IPS DF 6.9 (cell line): Measurements from ENCODE around the gene COPG2.
"Not testable (repeated sequence)": the region's sequence is repeated elsewhere in the genome, so short reads cannot be mapped to it uniquely, and the experiment has no call there.

Source experiments
- DNase-seq: peaks from one replicate; pipeline ENCODE4 v3.0.0-alpha.2; 2013; ENCODE audit warnings: low read depth, low spot score
- H3K27ac ChIP-seq: one replicate; pipeline ENCODE4 v1.5.1; 2013; ENCODE audit warnings: low read length, control low read depth
- H3K27me3 ChIP-seq: 2 replicates; pipeline ENCODE4 v1.6.1; 2013; ENCODE audit warnings: mild to moderate bottlenecking, low read length; ENCODE audit not compliant: control insufficient read depth, insufficient read depth
- H3K36me3 ChIP-seq: 2 replicates; pipeline ENCODE4 v1.6.1; 2013; ENCODE audit warnings: low read length; ENCODE audit not compliant: control insufficient read depth, insufficient read depth
- H3K4me1 ChIP-seq: 2 replicates; pipeline ENCODE4 v1.6.1; 2013; ENCODE audit warnings: low read length; ENCODE audit not compliant: control insufficient read depth, insufficient read depth
- H3K4me3 ChIP-seq: 2 replicates; pipeline ENCODE4 v1.5.1; 2013; ENCODE audit warnings: mild to moderate bottlenecking, low read length
- H3K9me3 ChIP-seq: 2 replicates; pipeline ENCODE4 v1.6.1; 2013; ENCODE audit warnings: low read length, inconsistent platforms; ENCODE audit not compliant: control insufficient read depth, insufficient read depth
- WGBS: extraction: QIAGEN DNeasy Blood & Tissue Kit; methylation state at CpG from one replicate; pipeline ENCODE4 v1.1.7; 2013; ENCODE audit warnings: mixed read lengths, missing lambda C conversion rate; ENCODE audit not compliant: insufficient read length, insufficient coverage; 5-methylcytosine and 5-hydroxymethylcytosine counted together

Gene COPG2

GRCh38 chr7:130615583-130615982 is 53.0 kb downstream of the COPG2 start:
- WGBS: no CpG with 5 or more reads among the region's 2 CpGs
- H3K9me3 ChIP-seq: no peaks in the 10 kb centered on the region
- H3K36me3 ChIP-seq: peaks cover 7% of the 10 kb centered on the region; the same call in 1 of the 2 replicates

GRCh38 chr7:130614449-130614848 is 54.1 kb downstream of the COPG2 start:
- no CpG with 5 or more reads among the region's 1 CpG for WGBS
- no peak for DNase-seq
- Histone ChIP-seq H3K4me3 (no peak overlapping the region), H3K36me3 (peaks cover 7% of the 10 kb centered on the region; the same call in 1 of the 2 replicates), H3K9me3 (no peaks in the 10 kb centered on the region), H3K27me3 (no peaks in the 10 kb centered on the region), H3K27ac (no peak overlapping the region), H3K4me1 (no peaks in the 10 kb centered on the region)

More at GRCh38 chr7:130615583-130615982, 53.0 kb downstream of the COPG2 start:
- Histone ChIP-seq H3K27ac (no peak overlapping the region), H3K27me3 (no peaks in the 10 kb centered on the region), H3K4me1 (no peaks in the 10 kb centered on the region), H3K4me3 (no peak overlapping the region)
- no peak for DNase-seq

- no peaks in the 10 kb centered on the region for H3K9me3 ChIP-seq
- H3K4me1 ChIP-seq: no peaks in the 10 kb centered on the region
- H3K4me3 ChIP-seq: no peak overlapping the region
- no peak for DNase-seq
- H3K27ac ChIP-seq: no peak overlapping the region
- WGBS: no CpG with 5 or more reads among the region's 4 CpGs
- no peaks in the 10 kb centered on the region for H3K27me3 ChIP-seq
- H3K36me3 ChIP-seq: peaks cover 7% of the 10 kb centered on the region; the same call in 1 of the 2 replicates
Measured at GRCh38 chr7:130611218-130611617, 57.3 kb downstream of the COPG2 start.

- WGBS: no CpG with 5 or more reads among the region's 2 CpGs
- not testable (repeated sequence) for H3K4me1 ChIP-seq, H3K9me3 ChIP-seq, H3K27ac ChIP-seq, H3K36me3 ChIP-seq, DNase-seq, H3K27me3 ChIP-seq, H3K4me3 ChIP-seq
Measured at GRCh38 chr7:130607066-130607465, 61.5 kb downstream of the COPG2 start.

GRCh38 chr7:130606161-130606560 is 62.4 kb downstream of the COPG2 start:
- H3K9me3 ChIP-seq: no peaks in the 10 kb centered on the region
- H3K4me3 ChIP-seq: no peak overlapping the region
- no peaks in the 10 kb centered on the region for H3K27me3 ChIP-seq
- H3K4me1 ChIP-seq: no peaks in the 10 kb centered on the region
- WGBS: no CpG with 5 or more reads among the region's 1 CpG
- no peak for DNase-seq
- H3K27ac ChIP-seq: no peak overlapping the region
- peaks cover 1% of the 10 kb centered on the region; the same call in 1 of the 2 replicates for H3K36me3 ChIP-seq

- no peaks in the 10 kb centered on the region for H3K27me3 ChIP-seq
- no peak for DNase-seq
- H3K27ac ChIP-seq: no peak overlapping the region
- no peaks in the 10 kb centered on the region for H3K9me3 ChIP-seq
- H3K36me3 ChIP-seq: no peaks in the 10 kb centered on the region
- H3K4me1 ChIP-seq: no peaks in the 10 kb centered on the region
- no CpG with 5 or more reads among the region's 3 CpGs for WGBS
- no peak overlapping the region for H3K4me3 ChIP-seq
Measured at GRCh38 chr7:130598056-130598455, 70.5 kb downstream of the COPG2 start.

- H3K27me3 ChIP-seq: no peaks in the 10 kb centered on the region
- H3K4me3 ChIP-seq: no peak overlapping the region
- DNase-seq: no peak
- no peak overlapping the region for H3K27ac ChIP-seq
- H3K9me3 ChIP-seq: no peaks in the 10 kb centered on the region
- no CpG with 5 or more reads among the region's 4 CpGs for WGBS
- H3K4me1 ChIP-seq: no peaks in the 10 kb centered on the region
- H3K36me3 ChIP-seq: no peaks in the 10 kb centered on the region
Measured at GRCh38 chr7:130595986-130596385, 72.6 kb downstream of the COPG2 start.

- no CpG with 5 or more reads among the region's 1 CpG for WGBS
- H3K27me3 ChIP-seq: no peaks in the 10 kb centered on the region
- no peak for DNase-seq
- H3K27ac ChIP-seq: no peak overlapping the region
- no peaks in the 10 kb centered on the region for H3K9me3 ChIP-seq
- H3K36me3 ChIP-seq: no peaks in the 10 kb centered on the region
- no peak overlapping the region for H3K4me3 ChIP-seq
- no peaks in the 10 kb centered on the region for H3K4me1 ChIP-seq
Measured at GRCh38 chr7:130593033-130593432, 75.5 kb downstream of the COPG2 start.

- WGBS: no CpG with 5 or more reads among the region's 30 CpGs
- H3K27me3 ChIP-seq, H3K36me3 ChIP-seq, H3K4me3 ChIP-seq, H3K27ac ChIP-seq, DNase-seq, H3K4me1 ChIP-seq, H3K9me3 ChIP-seq: not testable (repeated sequence)
Measured at GRCh38 chr7:130591464-130591863, 77.1 kb downstream of the COPG2 start.

- DNase-seq, H3K4me3 ChIP-seq, H3K4me1 ChIP-seq, H3K27me3 ChIP-seq, H3K36me3 ChIP-seq, H3K9me3 ChIP-seq, H3K27ac ChIP-seq: not testable (repeated sequence)
- WGBS: no CpG with 5 or more reads among the region's 2 CpGs
Measured at GRCh38 chr7:130585932-130586331, 82.6 kb downstream of the COPG2 start.

GRCh38 chr7:130575110-130575509 is 93.4 kb downstream of the COPG2 start:
- WGBS: no CpG with 5 or more reads among the region's 3 CpGs
- H3K9me3 ChIP-seq, H3K27ac ChIP-seq, H3K4me3 ChIP-seq, DNase-seq, H3K27me3 ChIP-seq, H3K4me1 ChIP-seq, H3K36me3 ChIP-seq: not testable (repeated sequence)
